ENCODE measurements around the gene CCT4. TPM values are rescaled to one million over a fixed set of nuclear protein-coding genes. Genes with fewer than 3 reads are reported as not detected.

The CCT4 gene
- total and polyA plus RNA-seq, 2 donors from 2014 or later = 99.3 to 121 TPM

DNA sequence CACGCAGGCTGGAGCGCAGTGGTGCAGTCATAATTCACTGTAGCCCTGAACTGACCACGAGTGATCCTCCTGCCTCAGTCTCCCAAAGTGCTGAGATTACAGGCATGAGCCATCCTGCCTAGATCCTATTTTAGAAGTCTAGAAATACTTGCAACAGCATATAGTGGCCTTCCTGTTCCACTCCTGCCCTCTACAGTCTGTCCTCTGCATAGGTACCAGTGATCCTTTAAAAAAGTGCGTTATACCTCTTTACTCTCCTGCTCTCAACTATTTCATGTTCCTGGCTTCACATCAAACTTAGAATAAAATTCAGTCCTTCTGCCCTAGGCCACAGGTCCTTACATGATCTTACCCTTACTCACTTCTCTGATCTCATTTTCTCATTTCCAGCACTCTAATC, 23.1 kb upstream of the CCT4 start:
- FAIRE-seq (no peak), DNase-seq (no peak)
- Histone ChIP-seq H3K27ac (ENCODE audit: low read depth in 2 of 2, low read length in 2 of 2) (no peak overlapping the region), H3K9ac (ENCODE audit: low read length in 3 of 3) (no peak overlapping the region), H3K36me3 (ENCODE audit: control insufficient read depth in 2 of 3, insufficient read depth in 3 of 3, low read length in 3 of 3) (no peaks in the 10 kb centered on the region), H3K4me3 (ENCODE audit: low read length in 3 of 3) (no peak overlapping the region), H3K4me1 (ENCODE audit: control insufficient read depth in 2 of 3, insufficient read depth in 2 of 3, low read depth in 1 of 3, low read length in 3 of 3) (peaks cover 0 to under 1% (median 0%) of the 10 kb centered on the region in 3 donors), H3K9me3 (ENCODE audit: control insufficient read depth in 2 of 3, insufficient read depth in 1 of 3, low read length in 3 of 3) (no peaks in the 10 kb centered on the region), H3K27me3 (ENCODE audit: control insufficient read depth, insufficient read depth, low read length) (no peaks in the 10 kb centered on the region)
- TF ChIP-seq, protein P1, sequence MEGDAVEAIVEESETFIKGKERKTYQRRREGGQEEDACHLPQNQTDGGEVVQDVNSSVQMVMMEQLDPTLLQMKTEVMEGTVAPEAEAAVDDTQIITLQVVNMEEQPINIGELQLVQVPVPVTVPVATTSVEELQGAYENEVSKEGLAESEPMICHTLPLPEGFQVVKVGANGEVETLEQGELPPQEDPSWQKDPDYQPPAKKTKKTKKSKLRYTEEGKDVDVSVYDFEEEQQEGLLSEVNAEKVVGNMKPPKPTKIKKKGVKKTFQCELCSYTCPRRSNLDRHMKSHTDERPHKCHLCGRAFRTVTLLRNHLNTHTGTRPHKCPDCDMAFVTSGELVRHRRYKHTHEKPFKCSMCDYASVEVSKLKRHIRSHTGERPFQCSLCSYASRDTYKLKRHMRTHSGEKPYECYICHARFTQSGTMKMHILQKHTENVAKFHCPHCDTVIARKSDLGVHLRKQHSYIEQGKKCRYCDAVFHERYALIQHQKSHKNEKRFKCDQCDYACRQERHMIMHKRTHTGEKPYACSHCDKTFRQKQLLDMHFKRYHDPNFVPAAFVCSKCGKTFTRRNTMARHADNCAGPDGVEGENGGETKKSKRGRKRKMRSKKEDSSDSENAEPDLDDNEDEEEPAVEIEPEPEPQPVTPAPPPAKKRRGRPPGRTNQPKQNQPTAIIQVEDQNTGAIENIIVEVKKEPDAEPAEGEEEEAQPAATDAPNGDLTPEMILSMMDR (IDR thresholded peaks at IDR 0.05; ENCODE audit: borderline replicate concordance, extremely low read depth, insufficient read depth) = peak; percentile 9
- intact Hi-C loops (cut with DNase I) = no loop called here

DNA sequence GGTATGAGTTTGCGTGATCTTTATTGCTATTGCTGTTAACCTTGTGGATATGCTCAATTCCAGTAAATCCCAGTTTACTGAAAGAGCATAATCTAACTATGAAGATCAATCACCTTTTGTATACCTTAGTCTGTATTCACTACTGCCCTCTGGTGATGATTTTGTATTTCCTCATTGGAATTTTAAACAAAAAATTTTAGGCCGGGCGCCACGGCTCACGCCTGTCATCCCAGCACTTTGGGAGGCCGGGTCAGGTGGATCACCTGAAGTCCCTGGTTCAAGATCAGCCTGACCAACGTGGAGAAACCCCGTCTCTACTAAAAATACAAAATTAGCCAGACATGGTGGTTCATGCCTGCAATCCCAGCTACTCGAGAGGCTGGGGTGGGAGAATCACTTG, 22.1 kb upstream of the CCT4 start:
- TF ChIP-seq, protein P1 (IDR thresholded peaks at IDR 0.05; ENCODE audit: borderline replicate concordance, extremely low read depth, insufficient read depth) = peak; percentile 17
- Histone ChIP-seq H3K27ac (ENCODE audit: low read depth in 2 of 2, low read length in 2 of 2) (no peak overlapping the region), H3K4me3 (ENCODE audit: low read length in 3 of 3) (no peak overlapping the region), H3K36me3 (ENCODE audit: control insufficient read depth in 2 of 3, insufficient read depth in 3 of 3, low read length in 3 of 3) (no peaks in the 10 kb centered on the region), H3K4me1 (ENCODE audit: control insufficient read depth in 2 of 3, insufficient read depth in 2 of 3, low read depth in 1 of 3, low read length in 3 of 3) (peaks cover 0 to 2% (median 0%) of the 10 kb centered on the region in 3 donors), H3K27me3 (ENCODE audit: control insufficient read depth, insufficient read depth, low read length) (no peaks in the 10 kb centered on the region), H3K9ac (ENCODE audit: low read length in 3 of 3) (no peak overlapping the region), H3K9me3 (ENCODE audit: control insufficient read depth in 2 of 3, insufficient read depth in 1 of 3, low read length in 3 of 3) (no peaks in the 10 kb centered on the region)
- intact Hi-C loops (cut with DNase I) = no loop called here
- DNase-seq (no peak), FAIRE-seq (no peak)

DNA sequence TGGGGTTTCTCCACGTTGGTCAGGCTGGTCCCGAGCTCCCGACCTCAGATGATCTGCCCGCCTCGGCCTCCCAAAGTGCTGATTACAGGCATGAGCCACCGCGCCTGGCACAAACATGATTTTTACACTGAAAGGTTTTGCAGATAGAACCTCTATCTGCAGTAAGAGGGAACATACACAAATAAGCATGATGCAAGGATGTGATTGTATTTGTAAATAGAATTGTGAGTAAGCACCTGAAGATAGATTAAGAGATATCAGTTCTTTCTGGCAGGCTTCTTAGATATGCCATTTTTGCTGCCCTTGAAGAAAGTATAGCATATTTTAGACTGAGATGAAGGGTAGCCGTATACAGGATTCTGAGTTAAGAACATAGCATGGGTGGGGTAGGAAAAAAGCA, 20.7 kb upstream of the CCT4 start:
- Histone ChIP-seq H3K4me1 (ENCODE audit: control insufficient read depth in 2 of 3, insufficient read depth in 2 of 3, low read depth in 1 of 3, low read length in 3 of 3) (peaks cover 0 to 2% (median 0%) of the 10 kb centered on the region in 3 donors), H3K27ac (ENCODE audit: low read depth in 2 of 2, low read length in 2 of 2) (no peak overlapping the region), H3K27me3 (ENCODE audit: control insufficient read depth, insufficient read depth, low read length) (no peaks in the 10 kb centered on the region), H3K4me3 (ENCODE audit: low read length in 3 of 3) (no peak overlapping the region), H3K9ac (ENCODE audit: low read length in 3 of 3) (no peak overlapping the region), H3K9me3 (ENCODE audit: control insufficient read depth in 2 of 3, insufficient read depth in 1 of 3, low read length in 3 of 3) (no peaks in the 10 kb centered on the region), H3K36me3 (ENCODE audit: control insufficient read depth in 2 of 3, insufficient read depth in 3 of 3, low read length in 3 of 3) (no peaks in the 10 kb centered on the region)
- TF ChIP-seq, protein P1 (IDR thresholded peaks at IDR 0.05; ENCODE audit: borderline replicate concordance, extremely low read depth, insufficient read depth) = no peak
- intact Hi-C loops (cut with DNase I) = no loop called here
- DNase-seq (no peak), FAIRE-seq (no peak)

DNA sequence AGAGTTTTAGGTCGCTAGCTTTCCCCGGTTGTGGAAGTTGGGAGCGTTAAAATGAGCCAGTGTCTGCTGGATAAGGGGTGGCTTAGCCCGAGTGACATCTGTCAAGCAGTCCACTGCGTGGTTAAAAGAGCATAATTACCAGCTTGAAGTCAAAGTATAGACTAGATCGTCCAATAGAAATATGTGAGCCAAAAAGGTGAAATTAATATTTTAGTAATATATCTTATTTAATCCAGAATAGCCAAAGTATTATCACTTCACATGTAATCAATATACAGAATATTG, 17.7 kb upstream of the CCT4 start:
- Histone ChIP-seq H3K9ac (ENCODE audit: low read length in 3 of 3) (peak overlapping the region; percentile 70 to 90 (median 86)), H3K4me1 (ENCODE audit: control insufficient read depth in 2 of 3, insufficient read depth in 2 of 3, low read depth in 1 of 3, low read length in 3 of 3) (peaks cover 0 to 2% (median 0%) of the 10 kb centered on the region in 3 donors), H3K36me3 (ENCODE audit: control insufficient read depth in 2 of 3, insufficient read depth in 3 of 3, low read length in 3 of 3) (no peaks in the 10 kb centered on the region), H3K9me3 (ENCODE audit: control insufficient read depth in 2 of 3, insufficient read depth in 1 of 3, low read length in 3 of 3) (no peaks in the 10 kb centered on the region), H3K27me3 (ENCODE audit: control insufficient read depth, insufficient read depth, low read length) (no peaks in the 10 kb centered on the region), H3K4me3 (ENCODE audit: low read length in 3 of 3) (peak overlapping the region; percentile 65 to 88 (median 72)), H3K27ac (ENCODE audit: low read depth in 2 of 2, low read length in 2 of 2) (no peak overlapping the region)
- intact Hi-C loops (cut with DNase I) = no loop called here
- TF ChIP-seq, protein P1 (IDR thresholded peaks at IDR 0.05; ENCODE audit: borderline replicate concordance, extremely low read depth, insufficient read depth) = no peak
- FAIRE-seq = no peak
- no peak for DNase-seq

Measured in kidney (tissue), 14 donors.